Skin of body (tissue), 2 donors: ENCODE measurements around the gene NELFB. TPM values are rescaled to one million over a fixed set of nuclear protein-coding genes. Genes with fewer than 3 reads are reported as not detected.
A peak's percentile ranks its signal among the peaks of the same experiment; 100 is the strongest.

ENCODE experiments used
- DNase-seq: peaks from one replicate; lab custom pipeline; 2025; lab: John Stamatoyannopoulos, UW
- total RNA-seq: library from RNA; depleted of rRNA; stranded (reverse); fragments of >200 nt; gene quantifications from one replicate; pipeline ENCODE4 v1.2.3, GENCODE V29; 2014

The NELFB gene
- total RNA-seq, 1 donor from 2014 or later: 21.3 TPM

DNA sequence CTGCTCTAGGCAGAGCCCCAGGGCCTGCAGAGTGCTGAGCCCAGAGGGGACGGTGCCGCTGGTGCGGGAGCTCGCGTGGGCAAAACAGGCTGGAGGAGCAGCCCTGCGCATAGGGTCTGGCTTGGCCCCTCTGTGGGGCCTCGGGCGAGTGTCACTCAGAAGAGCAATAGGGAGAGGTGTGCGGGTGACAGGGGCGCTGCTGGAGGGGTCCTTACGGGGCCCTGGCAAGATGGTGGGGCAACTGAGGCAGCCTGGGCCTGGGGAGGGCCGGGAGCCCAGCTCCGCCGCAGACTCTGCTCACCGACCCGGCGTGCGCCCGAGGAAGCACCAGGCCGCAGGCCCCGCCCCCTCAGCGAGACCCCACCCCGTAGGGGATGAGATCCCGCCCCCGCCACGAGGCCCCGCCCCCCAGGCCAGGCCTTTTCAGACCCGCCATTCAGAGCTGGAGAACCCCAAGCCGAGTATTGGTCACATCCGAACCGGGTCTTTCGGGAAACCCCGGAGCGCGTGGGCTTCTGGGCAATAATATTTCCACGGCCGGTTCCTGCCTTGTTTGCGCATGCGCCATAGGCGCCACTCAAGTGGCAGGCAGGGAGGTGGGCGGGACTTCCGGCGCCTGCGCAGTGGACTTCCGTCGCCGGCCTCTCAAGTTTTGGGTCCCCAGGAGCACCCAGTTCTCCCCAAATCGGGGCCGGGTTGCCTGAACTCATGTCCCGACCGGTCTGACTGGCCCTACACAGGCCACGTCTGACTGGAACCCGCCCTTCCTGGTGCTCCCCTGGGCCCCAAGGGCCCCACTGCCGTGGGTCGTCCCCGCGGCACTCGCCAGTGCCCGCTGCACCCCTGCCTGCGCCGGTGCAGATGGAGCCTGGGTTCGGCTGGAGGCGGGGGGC, 31.8 kb upstream of the NELFB start:
- peak; percentile 96 for DNase-seq

GRCh38 chr9:137224830-137225694, 30.1 kb upstream of the NELFB start, which contains the start of gene CYSRT1:
Gene CYSRT1, plus strand, starts transcription at chr9:137225174. Its CDS starts 448 bp downstream, at chr9:137225622.
- no peak for DNase-seq

DNA sequence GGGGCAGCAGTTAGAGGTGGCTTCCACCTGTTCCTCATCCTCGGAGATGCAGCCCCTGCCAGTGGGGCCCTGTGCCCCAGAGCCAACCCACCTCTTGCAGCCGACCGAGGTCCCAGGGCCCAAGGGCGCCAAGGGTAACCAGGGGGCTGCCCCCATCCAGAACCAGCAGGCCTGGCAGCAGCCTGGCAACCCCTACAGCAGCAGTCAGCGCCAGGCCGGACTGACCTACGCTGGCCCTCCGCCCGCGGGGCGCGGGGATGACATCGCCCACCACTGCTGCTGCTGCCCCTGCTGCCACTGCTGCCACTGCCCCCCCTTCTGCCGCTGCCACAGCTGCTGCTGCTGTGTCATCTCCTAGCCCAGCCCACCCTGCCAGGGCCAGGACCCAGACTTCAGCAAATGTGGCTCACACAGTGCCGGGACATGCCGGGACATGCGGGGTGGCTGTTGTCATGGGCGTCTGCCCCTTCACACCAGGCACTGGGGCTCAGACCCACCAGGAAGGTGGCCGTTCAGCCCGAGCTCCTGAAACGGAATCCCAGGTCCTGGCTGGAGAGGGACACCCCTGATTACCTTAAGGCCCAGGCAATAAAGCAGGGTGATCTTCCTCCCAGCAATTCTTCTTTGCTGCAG, 29.3 kb upstream of the NELFB start:
- no peak for DNase-seq

- DNase-seq: no peak
Observed at GRCh38 chr9:137226338-137227053, 28.6 kb upstream of the NELFB start.

- peak; percentile 47 for DNase-seq
Observed at GRCh38 chr9:137227054-137227852, 27.9 kb upstream of the NELFB start, which contains the start of gene RNF224. Gene RNF224, plus strand, starts transcription at chr9:137227502. Its CDS starts 834 bp downstream, at chr9:137228336.

GRCh38 chr9:137227853-137228505, 27.1 kb upstream of the NELFB start:
- no peak for DNase-seq

DNA sequence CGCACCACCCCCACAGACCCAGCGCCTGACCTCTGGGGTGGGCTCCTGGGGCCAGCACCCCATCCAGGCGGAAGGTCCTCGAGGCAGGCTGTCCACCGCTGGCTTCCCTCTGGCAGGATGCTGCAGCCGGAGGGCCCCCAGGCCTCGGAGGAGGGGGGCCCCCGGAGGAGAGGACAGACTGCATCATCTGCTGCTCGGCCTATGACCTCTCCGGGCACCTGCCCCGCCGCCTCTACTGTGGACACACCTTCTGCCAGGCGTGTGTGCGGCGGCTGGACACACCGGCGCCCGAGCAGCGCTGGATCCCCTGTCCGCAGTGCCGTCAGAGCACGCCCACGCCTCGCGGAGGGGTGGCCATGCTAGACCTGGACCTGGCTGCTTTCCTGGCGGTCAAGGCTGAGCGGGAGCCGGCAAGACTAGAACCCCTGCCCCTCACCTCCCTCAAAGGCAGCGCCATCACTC, 26.6 kb upstream of the NELFB start:
- DNase-seq: no peak

- DNase-seq: no peak
Observed at GRCh38 chr9:137228968-137229896, 25.9 kb upstream of the NELFB start.

- no peak for DNase-seq
Observed at GRCh38 chr9:137229903-137230704, 25.0 kb upstream of the NELFB start.

DNA sequence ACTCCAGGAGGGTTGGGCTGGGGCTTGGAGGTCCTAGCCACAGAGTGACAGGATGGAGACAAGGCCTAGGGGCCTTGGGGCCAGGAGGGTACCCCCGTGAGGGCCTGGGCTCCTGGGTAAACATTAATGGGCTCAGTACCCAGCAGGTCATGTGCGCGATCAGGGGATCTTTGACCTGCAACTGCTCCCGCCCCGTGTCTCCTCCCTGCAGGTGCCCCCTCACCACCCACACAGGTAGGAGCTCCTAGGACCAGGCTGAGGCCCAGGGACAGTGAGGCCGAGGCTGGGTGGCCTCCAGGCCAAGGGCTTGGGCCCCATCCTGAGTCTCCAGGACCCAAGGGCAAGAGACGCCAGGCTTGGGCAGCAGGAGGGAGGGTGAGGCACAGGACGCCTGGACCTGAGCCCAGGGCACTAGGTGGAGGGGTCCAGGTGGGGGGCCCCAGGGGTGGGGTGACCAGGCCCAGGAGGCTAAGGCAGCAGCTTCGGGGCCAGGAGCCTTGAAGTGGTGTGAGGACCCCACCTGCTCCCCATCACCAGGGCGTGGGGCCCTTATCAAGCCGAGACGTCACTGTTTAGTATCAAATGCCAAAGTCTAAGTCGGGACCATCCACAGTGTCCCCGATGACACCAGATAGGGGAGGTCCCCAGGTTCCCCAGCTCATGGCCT, 24.3 kb upstream of the NELFB start, which contains the start of gene SLC34A3:
TSS of gene SLC34A3 (plus strand) at position 197 of the 667 bp plus-strand sequence. CDS start 802 bp downstream, outside the sequence.
- no peak for DNase-seq

DNA sequence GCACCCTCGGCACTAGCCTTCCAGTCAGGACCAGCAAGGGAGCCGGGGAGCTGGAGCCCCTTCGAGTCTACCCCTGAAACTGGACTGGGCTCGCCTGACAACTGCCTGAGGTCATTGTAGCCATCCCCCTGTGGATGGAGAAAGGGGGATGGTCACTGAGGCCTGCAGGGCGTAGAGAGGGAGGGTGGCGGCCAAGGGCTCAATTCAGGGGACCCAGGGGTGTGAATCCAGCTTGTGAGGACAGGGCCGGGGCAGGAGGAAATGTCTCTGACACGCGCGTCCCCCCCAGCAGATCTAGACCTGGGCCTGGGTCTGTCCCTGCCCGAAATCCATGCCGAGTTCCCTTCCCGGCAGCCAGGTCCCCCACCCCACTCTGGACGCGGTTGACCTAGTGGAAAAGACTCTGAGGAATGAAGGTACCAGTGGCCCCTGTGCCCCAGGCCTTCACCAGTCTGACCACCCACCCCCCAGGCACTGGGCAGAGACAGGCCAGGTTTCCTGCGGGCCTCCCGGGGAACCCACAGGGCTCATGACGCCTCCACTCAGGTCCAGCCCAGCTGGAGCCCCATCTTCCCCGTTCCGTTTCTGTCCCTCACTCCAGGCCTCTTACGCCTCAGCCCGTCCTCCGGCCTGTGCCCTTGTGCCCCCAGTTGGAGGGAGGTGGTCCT, 23.6 kb upstream of the NELFB start:
- DNase-seq: no peak

GRCh38 chr9:137232101-137232500, 23.0 kb upstream of the NELFB start:
- no peak for DNase-seq

DNA sequence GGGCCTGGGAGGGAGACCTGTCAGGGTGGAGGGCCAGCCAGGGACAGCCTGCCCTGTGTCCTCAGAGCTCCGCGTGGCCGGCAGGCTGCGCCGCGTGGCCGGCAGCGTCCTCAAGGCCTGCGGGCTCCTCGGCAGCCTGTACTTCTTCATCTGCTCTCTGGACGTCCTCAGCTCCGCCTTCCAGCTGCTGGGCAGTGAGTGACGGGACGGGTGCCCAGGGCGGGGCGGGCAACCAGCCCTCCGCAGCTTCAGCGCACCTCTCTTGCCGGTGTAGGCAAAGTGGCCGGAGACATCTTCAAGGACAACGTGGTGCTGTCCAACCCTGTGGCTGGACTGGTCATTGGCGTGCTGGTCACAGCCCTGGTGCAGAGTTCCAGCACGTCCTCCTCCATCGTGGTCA, 22.6 kb upstream of the NELFB start:
- DNase-seq: no peak

- DNase-seq: no peak
Observed at GRCh38 chr9:137233143-137233980, 21.8 kb upstream of the NELFB start.

DNA sequence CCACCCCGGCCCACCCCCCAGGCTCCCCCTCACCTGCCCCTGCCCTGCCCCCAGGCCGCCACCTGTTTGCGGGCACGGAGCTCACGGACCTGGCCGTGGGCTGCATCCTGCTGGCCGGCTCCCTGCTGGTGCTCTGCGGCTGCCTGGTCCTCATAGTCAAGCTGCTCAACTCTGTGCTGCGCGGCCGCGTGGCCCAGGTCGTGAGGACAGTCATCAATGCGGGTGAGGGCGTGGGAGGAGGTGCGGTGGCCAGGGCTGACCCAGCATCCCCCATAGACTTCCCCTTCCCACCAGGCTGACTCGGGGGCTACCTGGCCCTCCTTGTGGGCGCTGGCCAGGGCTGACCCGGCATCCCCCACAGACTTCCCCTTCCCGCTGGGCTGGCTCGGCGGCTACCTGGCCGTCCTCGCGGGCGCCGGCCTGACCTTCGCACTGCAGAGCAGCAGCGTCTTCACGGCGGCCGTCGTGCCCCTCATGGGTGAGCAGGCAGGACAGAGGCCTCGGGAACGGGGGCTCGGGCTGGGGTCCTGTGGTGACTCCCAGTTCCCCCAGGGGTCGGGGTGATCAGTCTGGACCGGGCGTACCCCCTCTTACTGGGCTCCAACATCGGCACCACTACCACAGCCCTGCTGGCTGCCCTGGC, 21.0 kb upstream of the NELFB start:
- DNase-seq: no peak
